Parathyroid adenoma (tissue), 2 donors: ENCODE results near the gene ZNF521.

Experiments
- H2AFZ ChIP-seq: fragments of 300-600 bp; sonication (generic); one replicate; pipeline ENCODE4 v1.7.0; 2017; ENCODE audit warnings: antibody characterized with exemption, mild to moderate bottlenecking
- H3K27ac ChIP-seq: fragments of 300-600 bp; sonication (generic); one replicate; pipeline ENCODE4 v1.7.0; 2017
- H3K27me3 ChIP-seq: fragments of 300-600 bp; sonication (generic); one replicate; pipeline ENCODE4 v1.7.0; 2017; ENCODE audit warnings: low read length; ENCODE audit not compliant: control insufficient read depth, insufficient read depth
- H3K36me3 ChIP-seq: fragments of 300-600 bp; sonication (generic); one replicate; pipeline ENCODE4 v1.7.0; 2017; ENCODE audit warnings: low read length; ENCODE audit not compliant: control insufficient read depth, insufficient read depth
- H3K4me1 ChIP-seq: fragments of 300-600 bp; sonication (generic); one replicate; pipeline ENCODE4 v1.7.0; 2017; ENCODE audit warnings: control low read depth
- H3K4me2 ChIP-seq: fragments of 300-600 bp; sonication (generic); one replicate; pipeline ENCODE4 v1.7.0; 2017; ENCODE audit warnings: low read length
- H3K4me3 ChIP-seq: fragments of 300-600 bp; sonication (generic); one replicate; pipeline ENCODE4 v1.7.0; 2017; ENCODE audit warnings: low read depth, low read length
- H3K79me2 ChIP-seq: fragments of 300-600 bp; sonication (generic); one replicate; pipeline ENCODE4 v1.7.0; 2017; ENCODE audit warnings: control low read depth
- H3K9ac ChIP-seq: fragments of 300-600 bp; sonication (generic); one replicate; pipeline ENCODE4 v1.7.0; 2017; ENCODE audit warnings: mild to moderate bottlenecking
- H3K9me3 ChIP-seq: fragments of 300-600 bp; sonication (generic); one replicate; pipeline ENCODE4 v1.7.0; 2017; ENCODE audit warnings: low read length; ENCODE audit not compliant: control insufficient read depth
- TF ChIP-seq, protein P1 (sequence below): fragments of 300-600 bp; sonication (generic); IDR thresholded peaks from one replicate; pipeline ENCODE4 v1.7.0; 2017; ENCODE audit warnings: antibody characterized with exemption, mild to moderate bottlenecking
- donor health status: primary hyperparathyroidism.

The ZNF521 gene

DNA sequence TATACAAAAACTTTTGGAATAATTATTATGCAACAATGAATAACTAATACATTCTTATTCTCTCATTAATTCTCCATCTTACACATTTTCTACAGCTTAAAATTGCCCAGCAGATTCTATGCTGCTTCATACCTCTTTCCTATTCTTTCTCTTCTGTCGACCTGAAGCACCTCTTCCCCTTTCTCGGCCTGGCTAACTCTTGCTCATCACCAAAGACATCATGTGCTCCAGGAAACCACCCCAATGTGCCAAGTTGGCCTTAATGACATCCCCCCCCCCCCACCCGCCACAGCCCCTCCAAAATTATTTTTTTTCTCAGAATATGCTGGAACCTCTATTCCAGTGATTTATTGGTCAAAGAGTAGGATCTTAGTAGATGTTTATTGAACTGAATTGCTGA, 43.6 kb downstream of the ZNF521 start:
- H3K27ac ChIP-seq = no peak overlapping the region

DNA sequence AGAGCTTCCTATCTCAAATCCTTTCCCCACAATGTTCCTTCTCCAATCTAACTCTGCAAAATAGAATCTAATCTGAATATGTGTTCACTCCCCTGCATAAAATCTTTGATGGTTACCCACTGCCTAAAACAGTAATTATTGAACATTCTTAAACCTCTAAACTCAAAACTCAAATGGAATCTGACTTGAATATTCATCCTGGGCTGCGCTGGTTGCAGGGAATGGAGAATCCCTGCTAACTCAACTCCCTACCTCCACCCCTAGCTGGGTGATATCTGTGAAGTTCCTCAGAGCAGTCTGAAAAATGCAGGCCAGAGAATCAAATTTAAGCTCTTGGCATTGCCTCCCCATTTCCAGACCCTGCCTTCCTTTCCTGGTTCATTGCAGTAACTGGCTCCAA, 44.8 kb downstream of the ZNF521 start:
- Histone ChIP-seq H3K4me2 (no peak overlapping the region), H3K27ac (no peak overlapping the region), H3K9ac (no peak overlapping the region), H3K9me3 (no peaks in the 10 kb centered on the region), H3K27me3 (no peaks in the 10 kb centered on the region), H3K36me3 (no peaks in the 10 kb centered on the region), H3K4me3 (no peak overlapping the region), H3K79me2 (no peaks in the 10 kb centered on the region), H2AFZ (no peak overlapping the region), H3K4me1 (no peaks in the 10 kb centered on the region)
- TF ChIP-seq, protein P1, sequence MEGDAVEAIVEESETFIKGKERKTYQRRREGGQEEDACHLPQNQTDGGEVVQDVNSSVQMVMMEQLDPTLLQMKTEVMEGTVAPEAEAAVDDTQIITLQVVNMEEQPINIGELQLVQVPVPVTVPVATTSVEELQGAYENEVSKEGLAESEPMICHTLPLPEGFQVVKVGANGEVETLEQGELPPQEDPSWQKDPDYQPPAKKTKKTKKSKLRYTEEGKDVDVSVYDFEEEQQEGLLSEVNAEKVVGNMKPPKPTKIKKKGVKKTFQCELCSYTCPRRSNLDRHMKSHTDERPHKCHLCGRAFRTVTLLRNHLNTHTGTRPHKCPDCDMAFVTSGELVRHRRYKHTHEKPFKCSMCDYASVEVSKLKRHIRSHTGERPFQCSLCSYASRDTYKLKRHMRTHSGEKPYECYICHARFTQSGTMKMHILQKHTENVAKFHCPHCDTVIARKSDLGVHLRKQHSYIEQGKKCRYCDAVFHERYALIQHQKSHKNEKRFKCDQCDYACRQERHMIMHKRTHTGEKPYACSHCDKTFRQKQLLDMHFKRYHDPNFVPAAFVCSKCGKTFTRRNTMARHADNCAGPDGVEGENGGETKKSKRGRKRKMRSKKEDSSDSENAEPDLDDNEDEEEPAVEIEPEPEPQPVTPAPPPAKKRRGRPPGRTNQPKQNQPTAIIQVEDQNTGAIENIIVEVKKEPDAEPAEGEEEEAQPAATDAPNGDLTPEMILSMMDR = no peak

More for the DNA sequence above, 43.6 kb downstream of the ZNF521 start:
- no peaks in the 10 kb centered on the region for H3K27me3 ChIP-seq
- H2AFZ ChIP-seq = no peak overlapping the region
- H3K9ac ChIP-seq = no peak overlapping the region
- H3K79me2 ChIP-seq = no peaks in the 10 kb centered on the region
- no peaks in the 10 kb centered on the region for H3K4me1 ChIP-seq
- H3K4me2 ChIP-seq = no peak overlapping the region
- TF ChIP-seq, protein P1 = no peak
- H3K36me3 ChIP-seq = no peaks in the 10 kb centered on the region
- H3K4me3 ChIP-seq = no peak overlapping the region
- no peaks in the 10 kb centered on the region for H3K9me3 ChIP-seq

DNA sequence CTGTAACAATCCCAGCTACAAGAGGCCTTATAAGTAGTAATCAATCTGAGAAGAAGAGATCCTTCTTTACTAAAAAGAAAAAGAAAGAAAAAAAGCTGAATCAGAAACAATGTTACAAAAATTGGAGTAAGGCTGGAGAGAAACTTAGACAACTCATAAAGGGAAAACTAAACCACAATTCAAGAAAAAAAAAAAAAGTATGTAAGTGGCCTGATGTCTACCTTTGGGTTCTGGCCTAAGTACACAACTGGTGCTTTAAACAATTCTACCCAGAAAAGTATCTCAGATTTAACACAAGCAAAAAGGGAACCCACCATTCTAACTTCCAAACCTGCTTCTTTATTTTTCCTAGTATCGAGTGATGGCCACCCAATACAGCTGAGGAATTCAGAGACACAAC, 45.3 kb downstream of the ZNF521 start:
- TF ChIP-seq, protein P1 = no peak
- no peaks in the 10 kb centered on the region for H3K9me3 ChIP-seq
- H2AFZ ChIP-seq = no peak overlapping the region
- H3K4me1 ChIP-seq = no peaks in the 10 kb centered on the region
- H3K79me2 ChIP-seq = no peaks in the 10 kb centered on the region
- H3K36me3 ChIP-seq = no peaks in the 10 kb centered on the region
- H3K27ac ChIP-seq = no peak overlapping the region
- H3K4me3 ChIP-seq = no peak overlapping the region
- no peak overlapping the region for H3K4me2 ChIP-seq
- H3K9ac ChIP-seq = no peak overlapping the region
- no peaks in the 10 kb centered on the region for H3K27me3 ChIP-seq

DNA sequence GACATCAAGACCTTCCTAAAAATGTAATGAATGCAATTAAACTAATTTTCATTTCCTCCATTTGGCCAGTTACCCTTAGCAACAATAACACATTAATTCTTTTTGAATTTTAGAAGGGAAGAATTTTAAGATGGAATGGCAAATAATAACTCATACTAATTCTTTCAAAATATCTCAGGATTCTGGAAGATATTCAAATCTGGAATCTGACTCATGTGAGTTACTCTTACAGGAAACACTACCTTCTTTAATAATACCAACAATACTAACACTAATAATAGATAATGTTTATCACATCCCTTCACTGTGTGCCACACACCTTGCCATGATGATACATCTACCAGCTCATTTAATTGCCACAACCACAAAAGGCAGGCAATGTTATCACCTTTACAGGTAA, 46.4 kb downstream of the ZNF521 start:
- Histone ChIP-seq H3K4me1 (no peaks in the 10 kb centered on the region), H3K4me2 (no peak overlapping the region), H3K9ac (no peak overlapping the region), H3K79me2 (no peaks in the 10 kb centered on the region), H3K36me3 (no peaks in the 10 kb centered on the region), H2AFZ (no peak overlapping the region), H3K27ac (no peak overlapping the region), H3K4me3 (no peak overlapping the region), H3K27me3 (no peaks in the 10 kb centered on the region), H3K9me3 (no peaks in the 10 kb centered on the region)
- TF ChIP-seq, protein P1 = no peak

DNA sequence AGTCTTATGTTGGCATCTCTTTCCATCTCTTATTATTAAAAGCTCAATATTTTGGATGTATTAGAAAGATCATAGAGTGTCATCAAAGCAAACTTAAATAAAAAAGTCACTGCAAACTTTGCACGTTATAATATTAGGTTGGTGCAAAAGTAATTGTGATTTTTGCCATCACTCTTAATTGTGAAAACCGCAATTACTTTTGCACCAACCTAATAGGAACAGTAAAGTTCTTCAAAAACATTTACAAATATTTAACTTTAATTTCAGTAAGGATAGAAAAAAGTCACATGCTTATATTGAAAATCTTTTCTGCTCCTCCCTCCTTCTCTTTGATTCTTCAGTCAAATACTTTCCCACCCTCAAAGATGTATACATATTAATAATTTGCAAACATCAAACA, 51.5 kb downstream of the ZNF521 start:
- no peaks in the 10 kb centered on the region for H3K9me3 ChIP-seq
- H3K36me3 ChIP-seq = no peaks in the 10 kb centered on the region
- H3K4me2 ChIP-seq = no peak overlapping the region
- no peaks in the 10 kb centered on the region for H3K27me3 ChIP-seq
- TF ChIP-seq, protein P1 = no peak
- H3K4me1 ChIP-seq = no peaks in the 10 kb centered on the region
- H3K4me3 ChIP-seq = no peak overlapping the region
- H2AFZ ChIP-seq = no peak overlapping the region
- no peak overlapping the region for H3K27ac ChIP-seq
- H3K79me2 ChIP-seq = no peaks in the 10 kb centered on the region
- no peak overlapping the region for H3K9ac ChIP-seq
